Tibial nerve (tissue), 4 donors: ENCODE data around the gene UFSP1. TPM values are rescaled to one million over a fixed set of nuclear protein-coding genes. Genes with fewer than 3 reads are reported as not detected.

Experiments
- DNase-seq, 2 donors: peaks; one replicate each; pipeline ENCODE4 v3.0.0-alpha.2; 2019; ENCODE audit warnings: low spot score in 2 of 2
- H3K27ac ChIP-seq, 4 donors: fragments of 200-600 bp; sonication (generic) in 3 of 4; one replicate each; pipeline ENCODE4 v1.5.1; 2017 to 2019; ENCODE audit warnings: mild to moderate bottlenecking in 1 of 4
- H3K27me3 ChIP-seq, 2 donors: fragments of 200-600 bp; sonication (generic) in 1 of 2; one replicate each; pipeline versions ENCODE4 v1.5.1 to v1.6.0; 2017 to 2019
- H3K36me3 ChIP-seq, 3 donors: fragments of 200-600 bp; sonication (generic); one replicate each; pipeline ENCODE4 v1.5.1; 2018 to 2019
- H3K4me1 ChIP-seq, 4 donors: fragments of 200-600 bp; sonication (generic) in 3 of 4; one replicate each; pipeline ENCODE4 v1.5.1; 2017 to 2019
- H3K4me3 ChIP-seq, 4 donors: fragments of 200-600 bp; sonication (generic) in 3 of 4; one replicate each; pipeline ENCODE4 v1.5.1; 2017 to 2019; ENCODE audit warnings: mild to moderate bottlenecking in 1 of 4, moderate library complexity in 1 of 4
- H3K9me3 ChIP-seq, 4 donors: fragments of 200-600 bp; sonication (generic) in 3 of 4; one replicate each; pipeline ENCODE4 v1.5.1; 2017 to 2019
- EP300 ChIP-seq, 2 donors: sonication (generic); formaldehyde crosslinking; IDR thresholded peaks; one replicate each; pipeline ENCODE4 v1.6.1; 2017; ENCODE audit warnings: antibody characterized with exemption in 2 of 2, mild to moderate bottlenecking in 1 of 2
- POLR2A ChIP-seq, 2 donors: fragments of 450-650 bp; IDR thresholded peaks; one replicate each; pipeline ENCODE4 v1.6.1; 2017; ENCODE audit warnings: antibody characterized with exemption in 2 of 2, mild to moderate bottlenecking in 2 of 2, moderate library complexity in 2 of 2
- WGBS, 2 donors: methylation state at CpG; one replicate each; pipeline ENCODE4 v1.1.5; 2018; 5-methylcytosine and 5-hydroxymethylcytosine counted together
- total RNA-seq, 4 donors: library from RNA; depleted of rRNA; stranded (reverse); fragments of >200 nt; gene quantifications; one replicate each; pipeline ENCODE4 v1.1.0, GENCODE V29; 2016
- TF ChIP-seq, protein P1 (sequence below), 5 experiments: fragments of 200-600 bp in 3 of 5; fragments of 450-650 bp in 2 of 5; sonication (generic) in 3 of 5; IDR thresholded peaks; one replicate each; pipeline ENCODE4 v1.5.1; 2016 to 2019; ENCODE audit warnings: antibody characterized with exemption in 5 of 5, mild to moderate bottlenecking in 3 of 5, moderate library complexity in 2 of 5

Gene UFSP1
- total RNA-seq, 4 donors from 2014 or later: 2.8 to 13.3 (median 5.0) TPM

DNA sequence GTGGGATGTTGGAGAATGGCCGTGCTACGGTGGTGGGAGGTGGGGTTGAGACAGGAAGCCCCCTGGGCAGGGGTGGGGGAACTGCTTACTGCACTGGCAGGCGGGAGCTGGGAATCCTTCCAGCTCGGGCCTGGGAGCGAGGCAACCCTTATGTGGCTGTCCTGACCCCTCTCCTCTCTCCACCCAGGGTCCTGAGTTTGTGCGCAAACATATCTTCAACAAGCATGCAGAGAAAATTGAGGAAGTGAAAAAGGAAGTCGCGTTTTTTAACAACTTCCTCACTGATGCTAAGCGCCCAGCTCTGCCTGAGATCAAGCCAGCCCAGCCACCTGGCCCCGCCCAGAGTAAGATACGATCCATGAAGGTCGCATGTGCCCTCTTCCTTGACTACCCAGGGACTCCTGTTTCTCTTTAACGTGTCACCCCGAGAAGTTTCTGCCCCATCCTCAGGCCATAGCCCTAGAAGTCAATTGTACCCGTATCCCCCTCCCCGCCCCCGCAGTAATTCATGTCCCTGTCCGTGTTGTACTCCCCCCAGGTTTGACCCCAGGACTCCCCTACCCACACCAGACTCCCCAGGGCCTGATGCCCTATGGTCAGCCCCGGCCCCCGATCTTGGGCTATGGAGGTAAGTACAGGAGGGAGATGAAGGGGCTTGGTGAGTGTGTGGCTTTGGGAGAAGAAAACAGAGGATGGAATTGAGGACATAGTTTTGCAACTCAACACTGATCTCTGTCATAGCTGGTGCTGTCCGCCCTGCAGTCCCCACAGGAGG is 1.8 kb downstream of the UFSP1 start:
- Histone ChIP-seq H3K4me1 (peaks cover 0 to 43% (median 20%) of the 10 kb centered on the region in 4 donors), H3K4me3 (no peak overlapping the region), H3K36me3 (peaks cover 0 to 59% (median 42%) of the 10 kb centered on the region in 3 donors), H3K27ac (peak overlapping the region in 2 of 4 donors; percentile 84 to 93), H3K27me3 (no peaks in the 10 kb centered on the region), H3K9me3 (no peaks in the 10 kb centered on the region)
- 53 to 55% methylated on average over 19 to 21 of the region's 21 CpGs for WGBS, 2 donors
- DNase-seq: no peak
- TF ChIP-seq POLR2A (IDR thresholded peaks at IDR 0.05): no peak

DNA sequence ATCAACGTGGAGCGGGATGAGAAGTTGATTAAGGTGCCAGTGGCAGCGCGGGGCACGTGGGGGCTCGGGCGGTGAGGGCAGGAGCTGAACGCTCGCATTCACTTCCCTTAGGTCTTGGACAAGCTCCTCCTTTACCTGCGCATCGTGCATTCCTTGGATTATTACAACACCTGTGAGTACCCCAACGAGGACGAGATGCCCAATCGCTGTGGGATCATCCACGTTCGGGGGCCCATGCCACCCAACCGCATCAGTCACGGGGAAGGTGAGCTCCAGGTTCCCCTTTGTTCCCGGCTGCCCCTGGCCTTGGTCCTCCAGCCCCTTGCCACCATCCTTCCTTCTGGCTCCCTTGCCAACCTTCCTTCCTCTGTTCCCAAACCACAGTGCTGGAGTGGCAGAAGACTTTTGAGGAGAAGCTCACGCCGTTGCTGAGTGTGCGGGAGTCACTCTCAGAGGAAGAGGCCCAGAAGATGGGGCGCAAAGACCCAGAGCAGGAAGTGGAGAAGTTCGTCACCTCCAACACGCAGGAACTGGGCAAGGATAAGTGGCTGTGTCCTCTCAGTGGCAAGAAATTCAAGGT is 2.5 kb downstream of the UFSP1 start:
- no peak overlapping the region for H3K4me3 ChIP-seq
- peak overlapping the region in 2 of 4 donors; percentile 25 to 50 for H3K27ac ChIP-seq
- WGBS, 2 donors: 78 to 86% methylated on average over 25 of the region's 25 CpGs
- H3K4me1 ChIP-seq: peaks cover 0 to 43% (median 20%) of the 10 kb centered on the region in 4 donors
- H3K9me3 ChIP-seq: no peaks in the 10 kb centered on the region
- no peaks in the 10 kb centered on the region for H3K27me3 ChIP-seq
- peaks cover 4 to 65% (median 49%) of the 10 kb centered on the region in 3 donors for H3K36me3 ChIP-seq
- TF ChIP-seq EP300 (IDR thresholded peaks at IDR 0.05): no peak
- no peak for TF ChIP-seq POLR2A (IDR thresholded peaks at IDR 0.05)
- TF ChIP-seq, protein P1, sequence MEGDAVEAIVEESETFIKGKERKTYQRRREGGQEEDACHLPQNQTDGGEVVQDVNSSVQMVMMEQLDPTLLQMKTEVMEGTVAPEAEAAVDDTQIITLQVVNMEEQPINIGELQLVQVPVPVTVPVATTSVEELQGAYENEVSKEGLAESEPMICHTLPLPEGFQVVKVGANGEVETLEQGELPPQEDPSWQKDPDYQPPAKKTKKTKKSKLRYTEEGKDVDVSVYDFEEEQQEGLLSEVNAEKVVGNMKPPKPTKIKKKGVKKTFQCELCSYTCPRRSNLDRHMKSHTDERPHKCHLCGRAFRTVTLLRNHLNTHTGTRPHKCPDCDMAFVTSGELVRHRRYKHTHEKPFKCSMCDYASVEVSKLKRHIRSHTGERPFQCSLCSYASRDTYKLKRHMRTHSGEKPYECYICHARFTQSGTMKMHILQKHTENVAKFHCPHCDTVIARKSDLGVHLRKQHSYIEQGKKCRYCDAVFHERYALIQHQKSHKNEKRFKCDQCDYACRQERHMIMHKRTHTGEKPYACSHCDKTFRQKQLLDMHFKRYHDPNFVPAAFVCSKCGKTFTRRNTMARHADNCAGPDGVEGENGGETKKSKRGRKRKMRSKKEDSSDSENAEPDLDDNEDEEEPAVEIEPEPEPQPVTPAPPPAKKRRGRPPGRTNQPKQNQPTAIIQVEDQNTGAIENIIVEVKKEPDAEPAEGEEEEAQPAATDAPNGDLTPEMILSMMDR (IDR thresholded peaks at IDR 0.05): no peak
- no peak for DNase-seq

DNA sequence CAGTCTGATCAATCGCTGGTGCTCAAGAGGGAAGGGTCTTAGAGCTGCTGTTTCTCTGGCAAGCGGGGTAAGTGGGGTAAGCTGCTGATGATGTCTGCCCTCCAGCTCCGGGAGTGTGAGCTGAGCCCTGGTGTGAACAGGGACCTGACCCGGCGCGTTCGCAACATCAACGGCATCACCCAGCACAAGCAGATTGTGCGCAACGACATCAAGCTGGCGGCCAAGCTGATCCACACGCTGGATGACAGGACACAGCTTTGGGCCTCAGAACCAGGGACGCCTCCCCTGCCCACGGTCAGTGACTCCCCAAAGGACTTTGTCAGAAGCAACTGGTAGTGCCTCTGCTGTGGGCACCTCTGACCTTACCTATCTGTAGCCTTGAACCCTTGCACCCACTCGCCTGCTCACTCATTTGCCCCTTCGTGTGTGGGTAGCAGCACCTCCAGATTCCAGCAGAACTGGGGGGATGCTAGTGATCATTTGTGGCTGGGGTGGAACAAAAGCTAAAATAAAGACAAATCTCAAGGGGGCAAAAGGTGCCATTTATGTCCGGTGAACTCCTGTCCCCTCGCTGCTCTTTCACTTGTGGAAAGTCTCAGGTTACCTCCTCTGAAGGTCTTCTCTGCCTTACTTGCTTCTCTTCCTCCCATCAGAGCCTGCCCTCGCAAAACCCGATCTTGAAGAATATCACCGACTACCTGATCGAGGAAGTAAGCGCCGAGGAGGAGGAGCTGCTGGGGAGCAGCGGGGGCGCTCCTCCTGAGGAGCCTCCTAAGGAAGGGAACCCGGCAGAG is 3.2 kb downstream of the UFSP1 start:
- Histone ChIP-seq H3K27ac (peak overlapping the region in 1 of 4 donors; percentile 25), H3K27me3 (no peaks in the 10 kb centered on the region), H3K4me3 (no peak overlapping the region), H3K4me1 (peaks cover 0 to 41% (median 20%) of the 10 kb centered on the region in 4 donors), H3K9me3 (no peaks in the 10 kb centered on the region), H3K36me3 (peaks cover 6 to 72% (median 56%) of the 10 kb centered on the region in 3 donors)
- TF ChIP-seq POLR2A (IDR thresholded peaks at IDR 0.05): no peak
- TF ChIP-seq, protein P1 (IDR thresholded peaks at IDR 0.05): no peak
- TF ChIP-seq EP300 (IDR thresholded peaks at IDR 0.05): no peak
- DNase-seq: no peak
- 85 to 87% methylated on average over 26 to 27 of the region's 27 CpGs for WGBS, 2 donors

DNA sequence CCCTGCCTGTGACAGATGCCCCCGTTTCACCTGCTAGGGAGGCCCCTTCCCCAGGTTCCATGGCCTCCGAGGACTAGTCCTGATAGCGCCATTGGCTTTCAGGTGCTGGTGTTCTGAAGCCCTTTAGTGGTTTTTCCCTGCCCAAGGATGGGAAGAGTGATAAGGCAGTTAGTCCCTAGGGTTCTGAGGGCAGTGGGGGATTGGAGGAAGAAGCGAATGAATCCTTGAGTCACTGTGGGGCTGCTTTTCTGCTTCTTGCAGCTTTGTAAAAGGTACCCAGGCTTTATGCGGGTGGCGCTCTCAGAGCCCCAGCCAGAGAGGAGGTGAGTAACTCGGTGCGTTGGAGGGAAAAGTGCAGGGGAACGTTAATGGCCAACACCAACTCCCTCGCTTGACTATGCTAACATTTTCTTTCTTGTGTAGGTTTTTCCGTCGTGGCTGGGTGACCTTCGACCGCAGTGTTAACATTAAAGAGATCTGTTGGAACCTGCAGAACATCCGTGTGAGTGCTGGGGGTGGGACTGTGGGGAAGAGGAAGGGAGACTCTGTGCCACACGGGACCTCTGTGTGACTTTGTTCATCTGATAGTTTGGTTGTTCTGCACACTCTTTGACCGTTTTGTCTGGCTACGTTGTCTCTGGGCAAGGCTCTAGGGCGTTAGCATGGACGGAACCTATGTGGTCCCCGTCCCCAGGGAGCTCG is 3.9 kb downstream of the UFSP1 start:
- 76 to 79% methylated on average over 21 to 22 of the region's 22 CpGs for WGBS, 2 donors
- Histone ChIP-seq H3K9me3 (no peaks in the 10 kb centered on the region), H3K4me1 (peaks cover 0 to 40% (median 17%) of the 10 kb centered on the region in 4 donors), H3K27ac (no peak overlapping the region), H3K27me3 (no peaks in the 10 kb centered on the region), H3K36me3 (peaks cover 6 to 78% (median 58%) of the 10 kb centered on the region in 3 donors), H3K4me3 (no peak overlapping the region)
- TF ChIP-seq, protein P1 (IDR thresholded peaks at IDR 0.05): no peak
- TF ChIP-seq EP300 (IDR thresholded peaks at IDR 0.05) (no peak), POLR2A (IDR thresholded peaks at IDR 0.05) (no peak)
- DNase-seq: no peak
